Measurements from ENCODE around the gene MCM3. TPM values are rescaled to one million over a fixed set of nuclear protein-coding genes. Genes with fewer than 3 reads are reported as not detected.

MCM3 gene
- polyA plus RNA-seq (ENCODE audit: insufficient read length in 12 of 12) = 10 to 100 TPM in 11 of 12 donors, not detected in 1; 35.7 to 63.8 (median 44.9) TPM
- long read RNA-seq, donor 1, transcript MCM3-201 (17 exons, 3,083 nt) = major isoform, 7 of 7 reads
- long read RNA-seq, donor 1, partial matches to known transcripts = 0 of 7 reads
- long read RNA-seq, donor 1, other reads (novel, unspliced or antisense) = 0 of 7 reads
- long read RNA-seq, donor 2, transcript MCM3-201 (17 exons, 3,083 nt) = major isoform, 10 of 10 reads
- long read RNA-seq, donor 2, partial matches to known transcripts = 0 of 10 reads
- long read RNA-seq, donor 2, other reads (novel, unspliced or antisense) = 0 of 10 reads
- long read RNA-seq, donor 3, transcript MCM3-201 (17 exons, 3,083 nt) = major isoform, 5 of 6 reads
- long read RNA-seq, donor 3, partial matches to known transcripts = 0 of 6 reads
- long read RNA-seq, donor 3, other reads (novel, unspliced or antisense) = 0 of 6 reads
- long read RNA-seq, donor 4, partial matches to known transcripts = 0 of 1 reads
- long read RNA-seq, donor 4, other reads (novel, unspliced or antisense) = 0 of 1 reads
- long read RNA-seq, donor 5, transcript MCM3-201 (17 exons, 3,083 nt) = major isoform, 9 of 10 reads
- long read RNA-seq, donor 5, partial matches to known transcripts = 0 of 10 reads
- long read RNA-seq, donor 5, other reads (novel, unspliced or antisense) = 0 of 10 reads
- long read RNA-seq, donor 6, transcript MCM3-201 (17 exons, 3,083 nt) = major isoform, 6 of 6 reads
- long read RNA-seq, donor 6, partial matches to known transcripts = 0 of 6 reads
- long read RNA-seq, donor 6, other reads (novel, unspliced or antisense) = 0 of 6 reads
- long read RNA-seq, donor 7 = 0 reads
- long read RNA-seq, donor 8, partial matches to known transcripts = 0 of 4 reads
- long read RNA-seq, donor 8, other reads (novel, unspliced or antisense) = 0 of 4 reads
- long read RNA-seq, donor 9, partial matches to known transcripts = 0 of 3 reads
- long read RNA-seq, donor 9, other reads (novel, unspliced or antisense) = 0 of 3 reads
- long read RNA-seq, donor 10, partial matches to known transcripts = 0 of 4 reads
- long read RNA-seq, donor 10, other reads (novel, unspliced or antisense) = 0 of 4 reads
- long read RNA-seq, donor 11, transcript MCM3-201 (17 exons, 3,083 nt) = major isoform, 10 of 11 reads
- long read RNA-seq, donor 11, partial matches to known transcripts = 0 of 11 reads
- long read RNA-seq, donor 11, other reads (novel, unspliced or antisense) = 0 of 11 reads

DNA sequence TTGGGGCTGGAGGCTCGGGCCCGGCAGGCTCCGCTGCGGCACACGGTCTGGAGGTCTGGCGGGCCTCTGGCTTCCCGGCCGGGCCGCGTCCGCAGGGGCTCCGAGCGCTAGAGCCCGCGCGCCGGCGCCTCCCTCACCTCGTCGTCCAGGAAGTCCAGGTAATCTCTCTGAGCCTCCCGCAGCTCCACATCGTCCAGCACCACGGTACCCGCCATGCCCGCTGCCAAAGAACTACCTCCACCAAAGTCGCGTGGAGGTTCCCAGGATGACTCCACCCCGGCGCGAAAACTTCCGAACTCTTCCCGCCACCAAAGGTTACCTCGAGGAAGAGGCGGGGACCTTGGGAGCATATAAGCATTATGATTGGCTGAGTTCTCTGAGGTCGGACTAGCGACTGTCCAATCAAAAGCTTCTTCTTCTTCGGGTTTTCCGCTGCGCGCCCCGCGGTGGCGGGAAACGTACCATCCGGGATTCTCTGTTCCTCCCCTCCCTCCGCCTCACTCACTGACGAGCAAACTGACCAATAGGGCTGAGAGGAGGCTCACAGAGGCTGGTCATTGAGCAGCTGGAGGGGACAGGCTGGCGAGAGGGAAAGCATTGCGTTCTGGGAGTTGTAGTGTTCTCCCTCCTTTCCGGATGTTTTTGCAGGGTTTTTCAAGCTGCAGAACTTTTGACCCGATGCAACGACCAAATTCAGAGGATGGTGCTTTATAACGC lies at the start of gene MCM3:
TSS of gene MCM3 (minus strand) at position 283 of the 717 bp plus-strand sequence. CDS start at position 215, 68 bp downstream.
- DNase-seq = peak; percentile 99

DNA sequence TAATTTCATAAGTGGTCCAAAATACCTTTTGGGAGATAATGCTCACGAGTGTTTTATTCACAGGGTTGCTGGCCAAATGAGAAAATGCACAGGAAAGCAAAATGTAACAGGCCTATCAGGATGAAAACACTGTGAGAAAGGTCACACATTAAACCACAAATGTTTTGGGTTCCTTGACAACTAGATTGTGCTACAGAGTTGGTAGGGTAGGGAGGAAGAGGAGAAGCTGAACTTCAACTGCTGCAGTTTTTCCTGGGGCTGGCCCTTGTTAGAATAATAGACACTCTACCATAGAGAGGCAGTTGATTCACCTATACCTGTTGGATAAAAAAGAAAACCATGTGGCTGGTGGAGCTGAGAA lies 49.3 kb upstream of the MCM3 start:
- DNase-seq = no peak

DNA sequence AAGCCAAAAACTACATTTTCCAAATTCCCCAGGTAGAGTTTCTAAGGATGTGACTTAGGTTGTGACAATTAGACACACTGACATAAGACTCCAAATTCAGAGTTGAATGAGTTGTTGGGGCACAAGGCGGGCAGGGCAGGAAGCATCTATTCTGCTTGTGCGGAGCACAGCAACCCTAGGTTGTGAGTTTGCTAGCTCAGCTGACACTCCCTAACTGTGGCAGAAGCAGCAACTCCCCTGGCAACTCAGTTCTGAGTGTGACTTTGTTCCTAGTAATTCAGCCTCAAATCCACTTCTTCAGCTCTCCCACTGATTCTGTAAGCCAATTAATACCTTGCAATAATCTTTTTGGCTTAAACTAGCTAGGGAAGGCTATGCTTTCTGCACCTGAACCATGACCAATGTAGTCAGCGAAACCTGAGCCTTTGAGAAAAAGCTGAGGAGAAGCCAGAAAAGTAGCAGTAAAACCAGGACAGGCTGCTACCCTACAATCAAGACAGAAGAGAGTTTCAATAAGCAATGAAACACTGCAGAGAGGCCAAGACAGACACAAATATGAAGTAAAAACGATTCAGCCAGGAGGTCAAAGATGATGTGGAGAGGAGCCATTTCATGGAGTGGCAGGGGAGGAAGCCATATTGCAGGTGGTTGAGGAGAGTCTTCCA lies 47.4 kb upstream of the MCM3 start:
- no peak for DNase-seq

GRCh38 chr6:52330470-52330869 lies 45.9 kb upstream of the MCM3 start:
- no peak for DNase-seq

GRCh38 chr6:52328729-52329128 lies 44.2 kb upstream of the MCM3 start:
- no peak for DNase-seq

DNA sequence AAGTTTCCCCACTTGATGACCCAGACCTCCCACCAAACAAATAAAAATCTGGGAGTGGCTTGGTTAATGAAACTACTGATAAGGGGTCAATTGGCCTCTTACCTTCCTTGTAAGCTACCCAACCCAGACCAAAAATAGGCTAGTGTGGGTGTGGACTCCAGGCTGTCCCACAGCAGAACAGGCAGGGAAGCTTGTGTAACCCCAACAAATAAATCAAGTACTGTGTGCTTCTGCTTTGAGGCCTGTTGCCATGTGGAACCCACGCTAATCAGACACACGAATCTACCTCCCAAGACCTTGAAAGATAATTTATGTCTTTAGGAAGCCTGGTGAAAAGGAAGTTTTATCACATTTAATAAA lies 43.7 kb upstream of the MCM3 start:
- no peak for DNase-seq

GRCh38 chr6:52326540-52327364 lies 42.2 kb upstream of the MCM3 start:
- DNase-seq = no peak

DNA sequence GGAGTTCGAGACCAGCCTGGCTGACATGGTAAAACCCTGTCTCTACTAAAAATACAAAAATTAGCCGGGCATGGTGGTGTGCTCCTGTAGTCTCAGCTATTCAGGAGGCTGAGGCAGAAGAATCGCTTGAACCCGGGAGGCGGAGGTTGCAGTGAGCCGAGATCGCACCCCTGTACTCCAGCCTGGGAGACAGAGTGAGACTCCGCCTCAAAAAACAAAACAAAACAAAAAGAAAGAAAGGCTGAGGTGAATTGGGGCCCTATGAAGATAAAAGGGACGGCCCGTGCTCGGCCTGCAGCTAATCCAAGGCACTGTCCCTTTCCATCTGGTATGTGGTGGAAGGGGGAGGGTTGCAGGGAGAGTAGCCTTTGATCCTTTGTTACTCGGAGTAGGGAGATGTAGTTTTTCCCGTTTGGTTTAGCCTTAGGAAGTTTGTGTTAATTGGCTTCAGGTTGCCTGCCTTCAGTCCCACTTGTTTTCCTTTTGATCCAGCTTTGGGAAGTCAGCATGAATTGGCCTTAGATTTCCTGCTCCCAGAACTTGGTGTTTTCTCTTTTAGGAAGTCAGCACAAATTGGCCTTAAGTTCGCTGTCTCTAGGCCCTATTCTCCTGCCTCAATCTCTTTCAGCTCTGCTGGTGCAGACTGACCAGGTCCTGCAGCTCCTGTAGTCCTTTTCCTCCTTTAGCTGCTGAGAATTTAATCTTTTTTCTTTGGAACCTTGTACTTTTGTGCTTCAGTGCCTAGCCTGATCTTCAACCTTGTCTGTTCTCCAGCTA lies 41.3 kb upstream of the MCM3 start:
- DNase-seq = no peak

GRCh38 chr6:52324189-52324588 lies 39.6 kb upstream of the MCM3 start:
- DNase-seq = no peak

DNA sequence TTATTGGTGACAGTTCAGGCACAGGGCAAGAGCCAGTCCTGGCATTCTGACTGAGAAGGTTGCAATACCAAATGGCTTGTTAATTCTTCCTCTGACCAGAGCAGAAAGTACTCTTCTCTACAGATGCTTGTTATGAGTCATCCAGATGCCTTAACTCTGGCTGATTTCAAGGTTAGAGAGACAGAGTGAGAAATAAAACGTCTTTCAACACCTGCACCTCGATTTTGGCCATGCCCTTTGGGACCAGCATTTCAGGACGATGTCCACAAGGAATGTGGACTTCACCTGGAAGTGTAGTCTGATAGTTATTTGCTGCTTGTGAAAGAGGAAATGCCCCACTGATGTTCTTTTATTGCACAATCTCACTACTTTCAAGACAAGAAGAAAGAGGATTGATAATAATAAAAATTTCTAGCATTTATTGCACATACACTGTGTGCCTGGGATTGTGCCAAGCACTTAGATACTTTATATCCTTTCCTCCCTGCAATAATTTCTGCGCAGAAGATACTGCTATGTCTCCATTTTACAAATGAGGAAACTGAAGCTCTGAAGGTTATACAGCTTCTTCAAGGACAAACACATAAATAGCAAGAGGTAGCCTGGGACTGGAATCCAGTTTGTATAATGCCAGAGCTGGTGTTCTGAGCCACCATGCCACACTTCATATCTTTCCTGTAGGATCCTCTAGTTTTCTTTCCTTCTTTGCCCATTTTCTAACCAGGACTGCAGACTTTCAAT lies 33.5 kb upstream of the MCM3 start:
- DNase-seq = no peak

GRCh38 chr6:52317211-52317610 lies 32.7 kb upstream of the MCM3 start:
- no peak for DNase-seq

- DNase-seq = no peak
These were observed 30.2 kb upstream of the MCM3 start for GRCh38 chr6:52314752-52315151.

GRCh38 chr6:52312461-52312860 lies 27.9 kb upstream of the MCM3 start:
- DNase-seq = no peak

DNA sequence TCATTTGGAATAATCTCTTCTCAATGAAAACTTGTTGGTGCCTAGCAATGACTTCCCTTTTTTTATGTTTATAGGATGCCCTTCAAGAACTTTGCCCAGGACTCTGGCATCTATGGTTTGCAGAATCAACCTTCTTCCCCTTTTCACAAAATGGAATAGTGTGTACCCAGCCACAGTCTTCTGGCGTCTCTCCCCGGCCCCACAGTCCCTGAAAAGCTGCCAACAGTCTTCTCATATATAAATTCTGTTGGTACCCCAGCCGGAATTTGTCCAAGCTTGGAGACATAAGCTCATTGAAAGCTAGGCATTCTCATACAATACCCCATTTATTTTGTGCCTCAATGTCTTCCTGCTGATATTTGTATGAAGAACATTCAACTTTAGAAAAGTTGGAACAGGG lies 26.4 kb upstream of the MCM3 start:
- DNase-seq = no peak

GRCh38 chr6:52307900-52308372 lies 23.4 kb upstream of the MCM3 start:
- DNase-seq = no peak

- no peak for DNase-seq
These were observed 22.7 kb upstream of the MCM3 start for GRCh38 chr6:52306972-52307870.
